Esophagus squamous epithelium (tissue), 4 donors: ENCODE measurements around the gene BOD1.

Experiments
- CTCF ChIP-seq, 6 experiments: fragments of 450-650 bp in 4 of 6; fragments of 200-600 bp in 2 of 6; sonication (generic) in 2 of 6; IDR thresholded peaks; one replicate each; pipeline ENCODE4 v1.5.1; 2016 to 2019; ENCODE audit warnings: antibody characterized with exemption in 6 of 6, mild to moderate bottlenecking in 4 of 6, moderate library complexity in 4 of 6
- POLR2A ChIP-seq, 4 donors: fragments of 450-650 bp; IDR thresholded peaks; one replicate each; pipeline ENCODE4 v1.6.1; 2017; ENCODE audit warnings: antibody characterized with exemption in 4 of 4, mild to moderate bottlenecking in 4 of 4, moderate library complexity in 3 of 4

GRCh38 chr5:173602423-173602822, 14.0 kb downstream of the BOD1 start:
- TF ChIP-seq CTCF (IDR thresholded peaks at IDR 0.05) (no peak), POLR2A (IDR thresholded peaks at IDR 0.05) (no peak)
